Measurements from ENCODE around the gene PLAC8.
"Not testable (repeated sequence)": the region's sequence is repeated elsewhere in the genome, so short reads cannot be mapped to it uniquely, and the experiment has no call there.

PLAC8 gene

GRCh38 chr4:83062739-83063138 lies 51.8 kb downstream of the PLAC8 start:
- no peak for DNase-seq

- DNase-seq = no peak
Observed at GRCh38 chr4:83054928-83055327, 59.6 kb downstream of the PLAC8 start.

GRCh38 chr4:83048781-83049180 lies 65.7 kb downstream of the PLAC8 start:
- not testable (repeated sequence) for DNase-seq

DNA sequence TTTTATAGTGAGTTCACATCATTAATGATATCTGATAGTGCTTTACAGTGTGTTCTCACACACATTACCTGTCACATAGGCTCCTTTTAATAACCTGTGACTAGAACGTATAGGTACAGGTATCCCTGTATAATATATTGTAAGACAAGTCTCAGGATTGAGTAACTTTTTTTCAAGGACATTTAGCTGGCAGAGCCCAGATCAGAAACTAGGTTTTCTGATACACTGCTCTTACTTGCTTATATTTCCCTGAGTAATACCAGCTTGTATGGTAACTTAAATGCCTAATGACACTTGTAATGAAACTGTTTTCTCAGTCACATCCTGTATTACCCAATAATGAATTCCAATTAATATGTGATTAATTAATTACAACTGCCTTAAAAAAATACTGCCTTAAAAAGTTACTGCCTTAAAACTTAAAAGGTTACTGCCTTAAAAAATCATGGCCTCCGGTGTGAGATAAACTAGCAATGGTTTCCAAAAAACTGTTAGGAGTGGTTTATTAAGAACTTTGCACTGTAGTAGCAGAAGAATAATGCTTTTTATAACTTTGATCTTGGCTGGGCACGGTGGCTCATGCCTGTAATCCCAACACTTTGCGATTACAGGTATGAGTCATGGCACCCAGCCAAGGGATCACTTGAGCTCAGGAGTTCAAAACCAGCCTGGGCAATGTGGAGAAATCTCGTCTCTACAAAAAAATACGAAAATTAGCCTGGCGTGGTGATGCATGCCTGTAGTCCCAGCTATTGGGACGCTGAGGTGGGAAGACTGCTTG lies 67.6 kb downstream of the PLAC8 start:
- DNase-seq = no peak

- no peak for DNase-seq
Observed at GRCh38 chr4:83043801-83044407, 70.6 kb downstream of the PLAC8 start.

DNA sequence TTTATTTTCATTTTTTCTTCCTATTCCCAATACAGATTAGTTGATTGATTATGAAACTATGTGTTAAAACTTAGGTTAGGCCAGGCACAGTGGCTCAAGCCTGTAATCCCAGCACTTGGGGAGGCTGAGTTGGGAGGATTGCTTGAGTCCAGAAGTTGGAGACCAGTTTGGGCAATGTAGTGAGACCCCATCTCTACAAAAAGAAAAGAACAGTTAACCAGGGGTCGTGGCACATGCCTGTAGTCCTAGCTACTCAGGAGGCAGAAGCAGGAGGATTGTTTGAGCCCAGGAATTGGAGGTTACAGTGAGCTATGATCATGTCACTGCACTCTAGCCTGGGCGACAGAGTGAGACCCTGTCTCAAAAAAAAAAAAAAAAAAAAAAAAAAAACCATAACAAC lies 71.4 kb downstream of the PLAC8 start:
- not testable (repeated sequence) for DNase-seq

- no peak for DNase-seq
Observed at GRCh38 chr4:83040269-83040668, 74.3 kb downstream of the PLAC8 start.
